Stomach smooth muscle (tissue), 2 donors: Measurements from ENCODE around the gene C11orf42.

Experiments used
- H3K27ac ChIP-seq: one replicate; pipeline ENCODE4 v1.7.0; 2013; ENCODE audit warnings: mild to moderate bottlenecking, low read length, inconsistent platforms
- H3K27me3 ChIP-seq, 2 donors: one replicate each; pipeline ENCODE4 v1.7.0; 2013; ENCODE audit warnings: low read length in 2 of 2; ENCODE audit not compliant: insufficient read depth in 2 of 2, control insufficient read depth in 1 of 2
- H3K36me3 ChIP-seq, 2 donors: one replicate each; pipeline ENCODE4 v1.7.0; 2013; ENCODE audit warnings: low read length in 2 of 2; ENCODE audit not compliant: control insufficient read depth in 2 of 2, insufficient read depth in 2 of 2
- H3K4me1 ChIP-seq: one replicate; pipeline ENCODE4 v1.7.0; 2013; ENCODE audit warnings: low read length; ENCODE audit not compliant: control insufficient read depth, insufficient read depth
- H3K4me3 ChIP-seq, 2 donors: one replicate each; pipeline ENCODE4 v1.7.0; 2013; ENCODE audit warnings: low read length in 2 of 2
- H3K9ac ChIP-seq, 2 donors: one replicate each; pipeline ENCODE4 v1.7.0; 2013; ENCODE audit warnings: low read length in 2 of 2, mild to moderate bottlenecking in 1 of 2
- H3K9me3 ChIP-seq, 2 donors: one replicate each; pipeline ENCODE4 v1.7.0; 2013; ENCODE audit warnings: low read length in 2 of 2; ENCODE audit not compliant: control insufficient read depth in 2 of 2
- donor health status: healthy.
- donor health status: Pancreatic carcinoma.

Gene C11orf42

DNA sequence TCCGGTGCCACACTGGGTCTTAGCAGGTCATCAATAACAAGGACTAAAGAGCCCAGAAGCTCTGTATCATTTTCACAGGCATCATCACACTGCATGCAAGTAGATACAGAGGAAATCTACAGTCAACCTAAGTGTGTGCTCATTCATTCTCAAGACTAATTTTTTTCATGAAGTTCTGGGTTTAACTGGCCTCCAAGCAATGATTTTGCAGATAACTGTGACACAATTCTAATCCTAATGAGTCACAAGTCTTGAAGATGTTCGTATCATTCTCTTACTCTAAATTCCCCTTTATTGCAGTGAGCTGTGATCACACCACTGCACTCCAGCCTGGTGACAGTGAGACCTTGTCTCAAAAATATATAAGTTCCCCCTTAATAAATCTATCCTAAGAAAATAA, 3.9 kb upstream of the C11orf42 start:
- Histone ChIP-seq H3K27me3 (no peaks in the 10 kb centered on the region), H3K9me3 (no peaks in the 10 kb centered on the region), H3K27ac (no peak overlapping the region), H3K9ac (no peak overlapping the region), H3K4me1 (no peaks in the 10 kb centered on the region), H3K36me3 (peaks cover 2 to 7% of the 10 kb centered on the region in 2 donors), H3K4me3 (no peak overlapping the region)

- H3K27ac ChIP-seq, result no peak overlapping the region
- no peaks in the 10 kb centered on the region for H3K27me3 ChIP-seq
- H3K9ac ChIP-seq, result no peak overlapping the region
- H3K4me3 ChIP-seq, result no peak overlapping the region
- no peaks in the 10 kb centered on the region for H3K4me1 ChIP-seq
- peaks cover 2 to 7% of the 10 kb centered on the region in 2 donors for H3K36me3 ChIP-seq
- H3K9me3 ChIP-seq, result no peaks in the 10 kb centered on the region
These were observed 3.3 kb upstream of the C11orf42 start for GRCh38 chr11:6202041-6202440.

- Histone ChIP-seq H3K36me3 (peaks cover 5 to 7% of the 10 kb centered on the region in 2 donors), H3K9ac (no peak overlapping the region), H3K27ac (no peak overlapping the region), H3K4me1 (no peaks in the 10 kb centered on the region), H3K27me3 (no peaks in the 10 kb centered on the region), H3K4me3 (no peak overlapping the region), H3K9me3 (no peaks in the 10 kb centered on the region)
These were observed 2.0 kb upstream of the C11orf42 start for GRCh38 chr11:6203327-6203726.

DNA sequence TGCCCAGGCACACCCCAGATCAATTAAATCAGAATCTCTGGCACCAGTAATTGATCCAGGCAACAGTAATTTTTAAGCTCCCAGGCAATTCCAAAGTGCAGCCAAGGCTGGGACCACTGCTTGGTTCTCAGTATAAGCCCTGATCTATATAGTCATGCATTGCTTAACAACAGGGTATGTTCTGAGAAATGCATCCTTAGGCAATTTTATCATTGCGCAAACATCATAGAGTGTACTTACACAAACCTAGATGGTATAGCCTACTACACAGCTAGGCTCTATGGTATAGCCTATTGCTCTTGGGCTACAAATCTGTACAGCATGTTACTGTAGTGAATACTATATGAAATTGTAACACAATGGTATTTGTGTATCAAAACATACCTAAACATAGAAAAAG, 651 bp upstream of the C11orf42 start:
- Histone ChIP-seq H3K27me3 (no peaks in the 10 kb centered on the region), H3K9ac (no peak overlapping the region), H3K27ac (no peak overlapping the region), H3K4me3 (no peak overlapping the region), H3K36me3 (peaks cover 5 to 7% of the 10 kb centered on the region in 2 donors), H3K4me1 (no peaks in the 10 kb centered on the region), H3K9me3 (no peaks in the 10 kb centered on the region)

DNA sequence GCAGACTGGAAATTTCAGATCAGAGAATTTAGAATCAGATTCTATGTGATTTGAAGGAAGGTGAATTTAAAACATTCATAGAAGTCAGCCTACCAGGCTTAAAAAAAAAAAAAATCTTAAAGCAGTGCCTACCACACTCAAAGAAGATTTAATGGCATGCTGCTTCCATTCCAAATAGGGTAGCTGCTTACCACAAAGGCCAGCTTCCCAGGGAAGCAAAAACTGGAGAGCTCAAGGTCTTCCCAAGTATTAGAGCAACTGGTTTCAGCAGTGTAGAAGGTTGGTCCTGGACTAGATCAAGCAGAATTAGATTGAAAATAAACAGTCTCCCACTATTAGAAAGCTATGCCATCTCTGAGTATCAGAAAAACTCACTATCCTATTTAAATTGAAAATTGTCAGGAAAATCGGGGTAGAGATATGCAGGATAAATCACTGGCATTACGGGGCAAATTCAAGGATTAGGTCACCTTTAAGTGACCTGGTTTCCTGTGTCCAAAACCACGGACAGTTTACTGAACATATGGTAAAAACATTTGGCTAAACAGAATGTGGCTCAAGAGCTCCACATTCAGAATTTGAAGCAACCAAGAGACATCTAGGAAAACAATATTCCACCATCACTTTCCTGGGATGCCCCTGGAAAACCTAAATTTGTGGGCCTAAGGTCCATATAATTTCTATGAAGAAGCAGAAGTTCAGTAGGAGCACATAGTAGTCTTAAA, 1.3 kb downstream of the C11orf42 start:
- no peaks in the 10 kb centered on the region for H3K9me3 ChIP-seq
- no peak overlapping the region for H3K4me3 ChIP-seq
- H3K4me1 ChIP-seq, result no peaks in the 10 kb centered on the region
- H3K9ac ChIP-seq, result no peak overlapping the region
- no peaks in the 10 kb centered on the region for H3K27me3 ChIP-seq
- no peak overlapping the region for H3K27ac ChIP-seq
- H3K36me3 ChIP-seq, result peaks cover 16% of the 10 kb centered on the region in 2 donors

DNA sequence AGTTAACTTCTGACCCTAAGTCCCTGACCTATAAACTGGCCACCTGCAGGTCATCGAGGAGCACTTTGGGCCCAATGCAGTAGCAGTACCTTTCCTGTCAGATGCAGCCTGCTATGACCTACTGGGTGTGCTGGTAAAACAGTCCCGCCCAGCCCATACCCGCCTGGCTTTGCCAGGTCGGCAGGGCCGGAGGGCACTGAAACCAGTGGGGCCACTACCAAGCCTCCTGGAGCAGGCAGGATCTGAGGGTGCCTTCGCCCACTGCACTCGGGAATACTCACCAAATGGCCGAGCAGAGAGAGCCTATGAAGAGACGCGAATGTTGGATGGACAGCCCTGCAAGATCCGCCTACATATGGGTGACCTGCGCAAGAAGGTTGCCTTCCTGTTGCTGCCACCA, 4.4 kb downstream of the C11orf42 start:
- H3K27me3 ChIP-seq, result no peaks in the 10 kb centered on the region
- H3K9me3 ChIP-seq, result no peaks in the 10 kb centered on the region
- H3K36me3 ChIP-seq, result peaks cover 28 to 39% of the 10 kb centered on the region in 2 donors
- H3K27ac ChIP-seq, result no peak overlapping the region
- no peak overlapping the region for H3K4me3 ChIP-seq
- no peak overlapping the region for H3K9ac ChIP-seq
- H3K4me1 ChIP-seq, result no peaks in the 10 kb centered on the region

DNA sequence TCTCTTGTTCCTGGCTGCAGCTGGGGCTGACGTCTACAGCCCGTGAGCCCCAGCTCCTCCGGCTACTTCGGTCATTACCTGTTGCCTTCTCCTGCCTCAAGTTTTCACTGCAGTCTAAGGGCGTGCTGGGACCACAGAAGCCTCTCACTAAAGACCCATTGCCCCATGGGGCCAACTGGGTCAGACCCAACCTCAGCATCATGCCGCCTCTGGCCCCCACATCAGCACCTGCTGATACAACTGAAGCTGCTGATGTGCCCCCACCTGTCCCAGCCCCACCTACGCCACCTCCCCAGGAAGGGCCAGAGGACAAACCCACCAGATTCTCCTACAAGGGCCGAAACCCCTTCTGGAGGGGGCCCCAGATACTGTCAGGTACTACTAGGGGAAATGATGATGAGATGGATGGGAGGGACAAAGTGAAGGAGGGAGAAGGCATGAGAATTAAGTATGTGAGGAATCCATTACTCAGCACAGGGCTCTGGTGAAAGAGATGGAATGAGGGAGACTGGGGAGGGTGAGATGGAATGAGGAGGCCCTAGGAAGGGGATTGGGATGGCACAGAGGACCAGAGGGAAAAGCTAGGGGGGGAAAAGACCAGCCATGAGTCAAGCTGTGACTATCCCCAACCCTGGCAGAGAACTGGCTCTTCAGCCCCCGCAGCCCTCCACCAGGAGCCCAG, 5.1 kb downstream of the C11orf42 start:
- Histone ChIP-seq H3K36me3 (peaks cover 31 to 39% of the 10 kb centered on the region in 2 donors), H3K9me3 (no peaks in the 10 kb centered on the region), H3K4me3 (no peak overlapping the region)

GRCh38 chr11:6214530-6214929, 9.2 kb downstream of the C11orf42 start:
- H3K27ac ChIP-seq, result no peak overlapping the region
- H3K4me1 ChIP-seq, result no peaks in the 10 kb centered on the region
- no peaks in the 10 kb centered on the region for H3K27me3 ChIP-seq
- H3K4me3 ChIP-seq, result no peak overlapping the region
- peaks cover 64 to 68% of the 10 kb centered on the region in 2 donors for H3K36me3 ChIP-seq
- H3K9me3 ChIP-seq, result no peaks in the 10 kb centered on the region
- H3K9ac ChIP-seq, result no peak overlapping the region

More for the DNA sequence above, 5.1 kb downstream of the C11orf42 start:
- Histone ChIP-seq H3K27ac (no peak overlapping the region), H3K9ac (no peak overlapping the region), H3K27me3 (no peaks in the 10 kb centered on the region), H3K4me1 (no peaks in the 10 kb centered on the region)

- H3K27me3 ChIP-seq, result no peaks in the 10 kb centered on the region
- no peak overlapping the region for H3K9ac ChIP-seq
- peaks cover 65 to 72% of the 10 kb centered on the region in 2 donors for H3K36me3 ChIP-seq
- H3K27ac ChIP-seq, result no peak overlapping the region
- H3K9me3 ChIP-seq, result no peaks in the 10 kb centered on the region
- no peaks in the 10 kb centered on the region for H3K4me1 ChIP-seq
- no peak overlapping the region for H3K4me3 ChIP-seq
These were observed 11.1 kb downstream of the C11orf42 start for GRCh38 chr11:6216501-6216900.

GRCh38 chr11:6217722-6218121, 12.4 kb downstream of the C11orf42 start:
- Histone ChIP-seq H3K4me3 (no peak overlapping the region), H3K4me1 (no peaks in the 10 kb centered on the region), H3K27me3 (no peaks in the 10 kb centered on the region), H3K27ac (no peak overlapping the region), H3K9ac (no peak overlapping the region), H3K36me3 (peaks cover 66 to 79% of the 10 kb centered on the region in 2 donors), H3K9me3 (no peaks in the 10 kb centered on the region)

DNA sequence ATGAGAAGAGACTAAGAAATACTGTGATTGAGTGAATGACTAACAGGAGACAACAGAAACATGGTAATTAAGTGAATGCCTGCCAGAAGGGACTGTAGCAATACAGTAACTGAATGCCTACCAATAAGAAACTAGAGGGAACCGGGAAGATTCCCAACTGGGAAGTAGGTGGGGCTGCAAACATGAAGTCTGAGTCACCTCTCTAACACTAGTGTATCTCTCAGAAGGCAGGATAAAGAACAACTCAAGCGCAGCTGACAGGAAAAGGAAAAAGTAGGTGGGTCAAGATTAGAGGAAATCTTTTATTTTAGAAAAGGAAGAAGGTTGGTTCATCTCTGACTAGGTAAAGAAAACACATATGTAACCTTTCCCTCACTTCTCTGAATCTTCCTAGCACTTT, 14.0 kb downstream of the C11orf42 start:
- H3K27me3 ChIP-seq, result no peaks in the 10 kb centered on the region
- H3K4me3 ChIP-seq, result no peak overlapping the region
- H3K9ac ChIP-seq, result no peak overlapping the region
- H3K4me1 ChIP-seq, result no peaks in the 10 kb centered on the region
- H3K36me3 ChIP-seq, result peaks cover 70 to 86% of the 10 kb centered on the region in 2 donors
- no peak overlapping the region for H3K27ac ChIP-seq
- no peaks in the 10 kb centered on the region for H3K9me3 ChIP-seq
